Measurements from ENCODE around the gene ZNF560. TPM values are rescaled to one million over a fixed set of nuclear protein-coding genes. Genes with fewer than 3 reads are reported as not detected.

Gene ZNF560
- total and polyA plus RNA-seq, 4 donors, result 0.05 to 0.24 TPM; not detected in 2

DNA sequence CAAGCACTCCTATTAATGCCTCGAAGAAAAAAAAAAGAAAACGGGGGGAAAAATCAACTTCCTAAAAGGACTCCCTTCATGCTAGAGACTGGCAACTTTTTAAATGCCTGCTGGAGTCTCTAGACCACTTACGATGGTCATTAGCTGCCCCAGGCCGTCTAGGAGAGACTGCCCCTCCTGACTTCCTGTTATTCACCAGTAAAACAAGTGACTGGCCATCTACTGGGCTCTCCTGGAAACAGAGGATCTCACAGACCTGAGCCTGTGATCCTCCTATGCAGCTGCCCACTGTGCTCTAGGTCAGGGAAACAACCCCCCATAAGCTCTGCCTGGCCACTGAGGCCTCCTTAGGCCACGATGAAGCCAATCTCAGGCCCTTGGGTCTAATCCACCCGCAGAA lies 70.5 kb downstream of the ZNF560 start:
- no peak for DNase-seq
- H3K27ac ChIP-seq (ENCODE audit: low read depth in 1 of 2, low read length in 1 of 2), result no peak overlapping the region
- H3K9ac ChIP-seq (ENCODE audit: insufficient read depth in 1 of 2, low read length in 2 of 2), result no peak overlapping the region
- no peak for ATAC-seq (ENCODE audit: insufficient read depth, low FRiP score)
- no peak for TF ChIP-seq CTCF (IDR thresholded peaks at IDR 0.05; ENCODE audit: control extremely low read depth, extremely low read depth)
- no peaks in the 10 kb centered on the region for H3K27me3 ChIP-seq (ENCODE audit: control insufficient read depth in 3 of 3, insufficient read depth in 3 of 3, low read length in 2 of 3)
- peaks cover 0 to 37% (median under 1%) of the 10 kb centered on the region in 4 donors for H3K9me3 ChIP-seq (ENCODE audit: control insufficient read depth in 4 of 4, insufficient read depth in 3 of 4, low read length in 3 of 4)
- H3K4me3 ChIP-seq, result no peak overlapping the region
- 80 to 82% methylated on average over 6 of the region's 6 CpGs for WGBS, 2 donors
- peaks cover 18 to 53% (median 36%) of the 10 kb centered on the region in 4 donors for H3K36me3 ChIP-seq (ENCODE audit: control insufficient read depth in 4 of 4, insufficient read depth in 4 of 4, low read length in 4 of 4)
- no peaks in the 10 kb centered on the region for H3K4me1 ChIP-seq (ENCODE audit: control insufficient read depth in 5 of 5, insufficient read depth in 5 of 5, low read length in 5 of 5)

Other genes starting within 250 kb of the ZNF560 start
- gene OR7E24, start 247.7 kb downstream of the ZNF560 start, total RNA-seq, result not detected
- gene OR7E24, start 247.7 kb downstream of the ZNF560 start, polyA plus RNA-seq, result not detected
- gene ZNF699, start 188.8 kb downstream of the ZNF560 start, total RNA-seq, result 10 to 100 TPM in 1 of 2 donors, 1 to 10 TPM in 1; 8.5 to 13.8 TPM
- 1 to 10 TPM in 1 of 2 donors, under 1 TPM in 1; 0.59 to 3.3 TPM for gene ZNF699, start 188.8 kb downstream of the ZNF560 start, polyA plus RNA-seq
- 10 to 100 TPM; 13.5 to 57.9 TPM for gene ZNF559, start 174.4 kb downstream of the ZNF560 start, total RNA-seq
- 10 to 100 TPM in 1 of 2 donors, 1 to 10 TPM in 1; 9.3 to 16.5 TPM for gene ZNF559, start 174.4 kb downstream of the ZNF560 start, polyA plus RNA-seq
- gene ZNF177, start 135.6 kb downstream of the ZNF560 start, total RNA-seq, result 10 to 100 TPM in 1 of 2 donors, 1 to 10 TPM in 1; 1.7 to 11.5 TPM
- 1 to 10 TPM in 1 of 2 donors, under 1 TPM in 1; 1.00 to 1.6 TPM for gene ZNF177, start 135.6 kb downstream of the ZNF560 start, polyA plus RNA-seq
- gene ZNF266, start 63.0 kb downstream of the ZNF560 start, total RNA-seq, result 10 to 100 TPM; 22.2 to 33.8 TPM
- gene ZNF266, start 63.0 kb downstream of the ZNF560 start, polyA plus RNA-seq, result 10 to 100 TPM; 17.3 to 24.9 TPM
- 10 to 100 TPM; 14.8 to 24.0 TPM for gene ZNF426, start 40.0 kb upstream of the ZNF560 start, total RNA-seq
- 1 to 10 TPM; 2.6 to 4.1 TPM for gene ZNF426, start 40.0 kb upstream of the ZNF560 start, polyA plus RNA-seq
- gene ZNF121, start 85.9 kb upstream of the ZNF560 start, total RNA-seq, result 10 to 100 TPM; 24.7 to 49.3 TPM
- 10 to 100 TPM in 1 of 2 donors, 1 to 10 TPM in 1; 4.7 to 10.6 TPM for gene ZNF121, start 85.9 kb upstream of the ZNF560 start, polyA plus RNA-seq
- gene ZNF561, start 122.6 kb upstream of the ZNF560 start, total RNA-seq, result 10 to 100 TPM; 31.5 to 53.2 TPM
- 10 to 100 TPM; 17.0 to 21.1 TPM for gene ZNF561, start 122.6 kb upstream of the ZNF560 start, polyA plus RNA-seq
- gene ZNF562, start 176.5 kb upstream of the ZNF560 start, total RNA-seq, result 10 to 100 TPM; 26.8 to 45.9 TPM
- gene ZNF562, start 176.5 kb upstream of the ZNF560 start, polyA plus RNA-seq, result 1 to 10 TPM; 6.2 to 9.8 TPM